Measurements from ENCODE around the gene LAMA3. TPM values are rescaled to one million over a fixed set of nuclear protein-coding genes. Genes with fewer than 3 reads are reported as not detected.

LAMA3 gene
- total and polyA plus RNA-seq, 5 experiments from 2014 or later = not detected

GRCh38 chr18:24003903-24004640 lies 314.8 kb downstream of the LAMA3 start:
- no peak for ATAC-seq
- no peaks in the 10 kb centered on the region for H3K36me3 Mint-ChIP-seq
- no peak overlapping the region for H3K4me3 Mint-ChIP-seq
- POLR2A ChIA-PET = no interaction called here
- no peaks in the 10 kb centered on the region for H3K27me3 Mint-ChIP-seq
- peaks cover 19 to 73% (median 53%) of the 10 kb centered on the region in 4 donors for H3K4me1 Mint-ChIP-seq
- H3K27ac Mint-ChIP-seq = peak overlapping the region in 9 of 10 donors; percentile 18 to 84 (median 61)
- DNase-seq = no peak
- H3K9me3 Mint-ChIP-seq = peaks cover 0 to 3% (median 0%) of the 10 kb centered on the region in 9 donors

Other genes with a start within 250 kb of the LAMA3 start
- 10 to 100 TPM; 78.9 to 79.6 TPM for gene RIOK3, start 236.2 kb upstream of the LAMA3 start, total RNA-seq
- gene RIOK3, start 236.2 kb upstream of the LAMA3 start, polyA plus RNA-seq = 10 to 100 TPM; 19.2 to 27.7 (median 25.0) TPM
- 10 to 100 TPM; 44.4 to 48.5 TPM for gene RMC1, start 185.9 kb upstream of the LAMA3 start, total RNA-seq
- 10 to 100 TPM; 24.6 to 28.3 (median 25.5) TPM for gene RMC1, start 185.9 kb upstream of the LAMA3 start, polyA plus RNA-seq
- gene NPC1, start 102.9 kb upstream of the LAMA3 start, total RNA-seq = 10 to 100 TPM; 34.9 to 38.8 TPM
- 10 to 100 TPM in 2 of 3 donors, 1 to 10 TPM in 1; 5.0 to 15.5 (median 11.8) TPM for gene NPC1, start 102.9 kb upstream of the LAMA3 start, polyA plus RNA-seq
- not detected for gene ANKRD29, start 26.5 kb upstream of the LAMA3 start, total RNA-seq
- not detected for gene ANKRD29, start 26.5 kb upstream of the LAMA3 start, polyA plus RNA-seq